Body of pancreas (tissue), 4 donors: ENCODE data around the gene PYDC1. TPM values are rescaled to one million over a fixed set of nuclear protein-coding genes. Genes with fewer than 3 reads are reported as not detected.
"Not testable (repeated sequence)": the region's sequence is repeated elsewhere in the genome, so short reads cannot be mapped to it uniquely, and the experiment has no call there.

ENCODE experiments used
- ATAC-seq: fragments of 150-250 bp; one replicate; pipeline ENCODE4 v1.9.1; 2016
- DNase-seq, 4 donors: peaks; one replicate each; pipeline ENCODE4 v3.0.0-alpha.2; 2019
- H3K27ac ChIP-seq, 4 donors: fragments of 200-600 bp; sonication (generic); 1 replicate in 3 of 4; 2 replicates in 1 of 4; pipeline versions ENCODE4 v1.5.1 to v1.6.1; 2016 to 2019; ENCODE audit warnings: mild to moderate bottlenecking in 1 of 4, mixed read lengths in 1 of 4, moderate library complexity in 1 of 4
- H3K27me3 ChIP-seq, 2 donors: fragments of 200-600 bp; sonication (generic); one replicate each; pipeline ENCODE4 v1.6.0; 2016; ENCODE audit warnings: mild to moderate bottlenecking in 1 of 2
- H3K36me3 ChIP-seq, 2 donors: fragments of 200-600 bp; sonication (generic); replicated peaks in 1 of 2; 2 replicates each; pipeline ENCODE4 v1.5.1; 2016; ENCODE audit warnings: low read depth in 2 of 2; ENCODE audit not compliant: insufficient read depth in 1 of 2
- H3K4me1 ChIP-seq: fragments of 200-600 bp; sonication (generic); one replicate; pipeline ENCODE4 v1.6.0; 2016
- H3K4me3 ChIP-seq, 2 donors: fragments of 200-600 bp; sonication (generic); 1 replicate in 1 of 2; 2 replicates in 1 of 2; pipeline ENCODE4 v1.5.1; 2016 to 2019
- H3K9me3 ChIP-seq, 3 donors: fragments of 200-600 bp; sonication (generic); 1 replicate in 2 of 3; 2 replicates in 1 of 3; pipeline ENCODE4 v1.5.1; 2016
- CTCF ChIP-seq, 7 experiments: fragments of 450-650 bp in 4 of 7; fragments of 200-600 bp in 3 of 7; sonication (generic) in 3 of 7; IDR thresholded peaks; one replicate each; pipeline ENCODE4 v1.5.1; 2016 to 2019; ENCODE audit warnings: antibody characterized with exemption in 7 of 7
- POLR2A ChIP-seq, 3 donors: fragments of 450-650 bp; IDR thresholded peaks; one replicate each; pipeline ENCODE4 v1.6.1; 2016; ENCODE audit warnings: antibody characterized with exemption in 3 of 3, mild to moderate bottlenecking in 2 of 3
- WGBS, 2 donors: methylation state at CpG; one replicate each; pipeline ENCODE4 v1.1.5; 2017; 5-methylcytosine and 5-hydroxymethylcytosine counted together
- intact Hi-C: fragments of 100-400 bp; cut with DNase I; formaldehyde crosslinking; loops from one replicate; pipeline ENCODE4 v1.15.1; 2023
- small RNA-seq: library from RNA; depleted of rRNA; stranded (forward); fragments of <200 nt; gene quantifications from one replicate; pipeline ENCODE3, GENCODE V24; 2016
- total RNA-seq, 2 donors: library from RNA; depleted of rRNA; stranded (reverse); fragments of >200 nt; gene quantifications; one replicate each; pipeline ENCODE4 v1.1.0, GENCODE V29; 2016

Gene PYDC1
- total RNA-seq, 2 donors from 2014 or later, result not detected

DNA sequence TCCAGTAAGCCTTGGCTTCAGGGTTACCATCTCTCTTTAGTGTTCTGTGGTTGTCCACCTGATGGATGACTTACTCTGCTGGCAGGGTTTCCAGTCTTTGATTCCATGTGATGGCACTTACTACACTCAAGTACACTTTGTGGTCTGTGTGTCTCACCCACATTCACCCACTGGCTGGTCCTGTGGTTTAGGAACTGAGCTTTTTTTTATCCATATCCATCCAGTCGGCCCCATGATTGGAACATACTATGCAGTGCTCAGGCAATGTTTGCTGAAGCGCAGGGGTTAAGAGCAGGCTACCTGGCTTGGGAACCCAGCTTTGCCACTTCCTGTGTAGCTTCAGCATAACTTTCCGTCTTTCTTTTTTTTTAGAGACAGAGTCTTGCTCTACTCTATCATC is 39.8 kb downstream of the PYDC1 start:
- H3K36me3 ChIP-seq, result no peaks in the 10 kb centered on the region
- H3K27me3 ChIP-seq, result no peaks in the 10 kb centered on the region
- TF ChIP-seq POLR2A (IDR thresholded peaks at IDR 0.05) (no peak), CTCF (IDR thresholded peaks at IDR 0.05) (no peak)
- H3K9me3 ChIP-seq, result no peaks in the 10 kb centered on the region
- WGBS, 2 donors, result 57 to 80% methylated on average over 3 of the region's 3 CpGs
- H3K4me3 ChIP-seq, result no peak overlapping the region
- intact Hi-C loops, result no loop called here
- H3K27ac ChIP-seq, result no peak overlapping the region
- ATAC-seq (no peak), DNase-seq (no peak)
- peaks cover 14% of the 10 kb centered on the region for H3K4me1 ChIP-seq

DNA sequence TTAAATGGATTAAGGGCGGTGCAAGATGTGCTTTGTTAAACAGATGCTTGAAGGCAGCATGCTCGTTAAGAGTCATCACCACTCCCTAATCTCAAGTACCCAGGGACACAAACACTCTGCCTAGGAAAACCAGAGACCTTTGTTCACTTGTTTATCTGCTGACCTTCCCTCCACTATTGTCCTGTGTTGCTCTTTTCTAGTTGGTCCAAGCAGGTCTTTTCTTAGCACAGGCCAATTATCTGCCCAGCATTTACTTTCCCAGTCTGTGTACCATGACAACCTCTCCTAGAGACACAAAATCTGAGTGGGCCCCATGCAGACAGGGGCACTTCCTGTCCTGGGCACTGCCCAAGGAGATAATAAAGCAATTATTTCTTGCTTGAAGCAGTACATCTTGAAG is 46.9 kb downstream of the PYDC1 start:
- H3K4me1 ChIP-seq, result not testable (repeated sequence)

GRCh38 chr16:31168848-31169247 is 48.1 kb downstream of the PYDC1 start:
- Histone ChIP-seq H3K27ac (no peak overlapping the region), H3K9me3 (no peaks in the 10 kb centered on the region), H3K27me3 (no peaks in the 10 kb centered on the region), H3K4me3 (no peak overlapping the region), H3K36me3 (no peaks in the 10 kb centered on the region), H3K4me1 (no peaks in the 10 kb centered on the region)
- DNase-seq (no peak), ATAC-seq (no peak)
- intact Hi-C loops, result no loop called here
- TF ChIP-seq POLR2A (IDR thresholded peaks at IDR 0.05) (no peak), CTCF (IDR thresholded peaks at IDR 0.05) (no peak)
- 28 to 39% methylated on average over 2 of the region's 2 CpGs for WGBS, 2 donors

More for the DNA sequence above, 46.9 kb downstream of the PYDC1 start:
- H3K27me3 ChIP-seq, H3K4me3 ChIP-seq, intact Hi-C loops, DNase-seq, H3K36me3 ChIP-seq, ATAC-seq, H3K27ac ChIP-seq, H3K9me3 ChIP-seq: not testable (repeated sequence)
- WGBS, 2 donors, result 0% methylated on average over 1 of the region's 2 CpGs; no CpG with 5 or more reads in 1 of the 2 donors

DNA sequence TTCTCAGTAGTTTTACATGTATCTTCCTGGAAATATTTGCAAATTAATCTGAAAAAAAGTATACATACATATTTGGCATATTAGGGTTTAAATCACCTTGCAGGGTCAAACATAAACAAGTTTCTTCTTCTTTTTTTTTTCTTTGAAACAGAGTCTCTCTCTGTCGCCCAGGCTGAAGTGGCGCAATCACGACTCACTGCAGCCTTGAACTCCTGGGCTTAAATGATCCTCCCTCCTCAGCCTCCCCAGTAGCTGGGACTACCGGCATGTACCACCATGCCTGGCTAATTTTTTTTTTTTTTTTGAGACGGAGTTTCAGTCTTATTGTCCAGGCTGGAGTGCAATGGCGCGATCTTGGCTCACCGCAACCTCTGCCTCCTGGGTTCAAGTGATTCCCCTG is 49.6 kb downstream of the PYDC1 start:
- H3K4me3 ChIP-seq, result no peak overlapping the region
- WGBS, 2 donors, result 82 to 92% methylated on average over 8 of the region's 8 CpGs
- intact Hi-C loops, result no loop called here
- DNase-seq (no peak), ATAC-seq (no peak)
- no peaks in the 10 kb centered on the region for H3K36me3 ChIP-seq
- H3K9me3 ChIP-seq, result no peaks in the 10 kb centered on the region
- H3K27ac ChIP-seq, result no peak overlapping the region
- H3K4me1 ChIP-seq, result no peaks in the 10 kb centered on the region
- H3K27me3 ChIP-seq, result no peaks in the 10 kb centered on the region
- TF ChIP-seq POLR2A (IDR thresholded peaks at IDR 0.05) (no peak), CTCF (IDR thresholded peaks at IDR 0.05) (no peak)

Small RNAs within 50 kb of the gene (small RNA-seq; reads per million reads assigned to genes)
- gene NDUFA3P6, result not detected

Other genes starting within 250 kb of the PYDC1 start
- gene HSD3B7, start 231.9 kb downstream of the PYDC1 start, total RNA-seq, result 10 to 100 TPM; 20.5 to 21.4 TPM
- under 1 TPM; 0.26 to 0.33 TPM for gene STX1B, start 206.5 kb downstream of the PYDC1 start, total RNA-seq
- 10 to 100 TPM; 25.9 to 38.6 TPM for gene STX4, start 183.6 kb downstream of the PYDC1 start, total RNA-seq
- gene ZNF668, start 142.9 kb downstream of the PYDC1 start, total RNA-seq, result 10 to 100 TPM in 1 of 2 donors, 1 to 10 TPM in 1; 2.9 to 15.2 TPM
- 10 to 100 TPM; 12.7 to 14.5 TPM for gene ZNF646, start 142.7 kb downstream of the PYDC1 start, total RNA-seq
- gene PRSS53, start 128.2 kb downstream of the PYDC1 start, total RNA-seq, result 1 to 10 TPM; 3.0 to 6.0 TPM
- 100 to 1,000 TPM in 1 of 2 donors, 10 to 100 TPM in 1; 42.5 to 104 TPM for gene VKORC1, start 122.3 kb downstream of the PYDC1 start, total RNA-seq
- 10 to 100 TPM; 33.9 to 61.7 TPM for gene BCKDK, start 108.7 kb downstream of the PYDC1 start, total RNA-seq
- gene KAT8, start 99.5 kb downstream of the PYDC1 start, total RNA-seq, result 10 to 100 TPM; 55.7 to 66.4 TPM
- gene PRSS8, start 81.4 kb downstream of the PYDC1 start, total RNA-seq, result 10 to 100 TPM; 75.5 to 81.7 TPM
- gene PRSS36, start 67.1 kb downstream of the PYDC1 start, total RNA-seq, result 10 to 100 TPM in 1 of 2 donors, under 1 TPM in 1; 0.52 to 65.3 TPM
- 10 to 100 TPM; 43.6 to 68.9 TPM for gene FUS, start 37.0 kb downstream of the PYDC1 start, total RNA-seq
- gene PYCARD, start 14.4 kb downstream of the PYDC1 start, total RNA-seq, result 10 to 100 TPM; 12.7 to 13.8 TPM
- gene TRIM72, start 3.0 kb downstream of the PYDC1 start, total RNA-seq, result not detected
- gene ITGAM, start 42.8 kb upstream of the PYDC1 start, total RNA-seq, result 1 to 10 TPM; 3.3 to 6.5 TPM
- 1 to 10 TPM; 3.0 to 8.6 TPM for gene ITGAX, start 138.0 kb upstream of the PYDC1 start, total RNA-seq
- gene ITGAD, start 176.2 kb upstream of the PYDC1 start, total RNA-seq, result not detected
- gene COX6A2, start 211.2 kb upstream of the PYDC1 start, total RNA-seq, result not detected
- 1 to 10 TPM; 3.6 to 4.7 TPM for gene ZNF843, start 225.7 kb upstream of the PYDC1 start, total RNA-seq
- gene ARMC5, start 242.4 kb upstream of the PYDC1 start, total RNA-seq, result 10 to 100 TPM in 1 of 2 donors, 1 to 10 TPM in 1; 4.2 to 13.2 TPM